K562 (cell line): ENCODE results near the gene CSNK1G1. TPM values are rescaled to one million over a fixed set of nuclear protein-coding genes. Genes with fewer than 3 reads are reported as not detected.
"Not testable (repeated sequence)": the region's sequence is repeated elsewhere in the genome, so short reads cannot be mapped to it uniquely, and the experiment has no call there.

ENCODE experiments used
- ATAC-seq: fragments of 200-7000 bp; cut with Tn5 transposase; 3 replicates; pipeline ENCODE4 v1.9.1; 2020; ENCODE audit warnings: moderate library complexity
- BruUV-seq: library from RNA; stranded (reverse); fragments of 400-500 nt; replicated peaks from 2 replicates; lab custom pipeline; 2021; lab: Mats Ljungman, UMichigan
- CTCF ChIA-PET: fragments of 300-600 bp; formaldehyde crosslinking; extraction: SDS; loops from one replicate; lab custom pipeline; 2021; ENCODE audit warnings: low intra/inter-chr PET ratio; lab: Yijun Ruan, JAX
- POLR2A ChIA-PET: fragments of 300-600, 350-650 bp; sonication (Branson Sonifier 250); formaldehyde crosslinking; extraction: SDS; loops from one replicate; lab custom pipeline; 2021; ENCODE audit warnings: antibody characterized with exemption, inconsistent platforms; lab: Yijun Ruan, JAX
- DNase-seq, 4 experiments: peaks; one replicate each; pipeline versions ENCODE4 v3.0.0 to v3.0.0-alpha.2; 2011 to 2018; ENCODE audit warnings: low spot score in 3 of 4, mixed read lengths in 3 of 4; ENCODE audit errors: extremely low read depth in 1 of 4
- FAIRE-seq: peaks from 2 replicates; lab custom pipeline; 2011; peaks lifted over from hg19 to GRCh38; lab: Jason Lieb, UNC
- H2AFZ ChIP-seq: 2 replicates; pipeline ENCODE4 v1.6.0; 2011; ENCODE audit warnings: low read depth, low read length, control low read depth, inconsistent platforms
- H3K27ac ChIP-seq: fragments of 200-600 bp; 3 replicates; pipeline ENCODE4 v1.8.0; 2011; ENCODE audit warnings: low read depth, mild to moderate bottlenecking, control low read depth, inconsistent platforms, low read length, moderate library complexity, mixed read lengths; ENCODE audit errors: extremely low read depth
- H3K27me3 ChIP-seq, 2 experiments: fragments of 300-600 bp in 1 of 2; 2 replicates in 1 of 2; 3 replicates in 1 of 2; pipeline versions ENCODE4 v1.6.0 to v1.8.0; 2011; ENCODE audit warnings: inconsistent platforms in 2 of 2, low read length in 2 of 2, mild to moderate bottlenecking in 1 of 2, mixed read lengths in 1 of 2, moderate library complexity in 1 of 2; ENCODE audit not compliant: control insufficient read depth in 2 of 2, insufficient read depth in 2 of 2
- H3K36me3 ChIP-seq: fragments of 300-600 bp; 3 replicates; pipeline ENCODE4 v1.8.0; 2011; ENCODE audit warnings: mild to moderate bottlenecking, low read length, inconsistent platforms; ENCODE audit not compliant: control insufficient read depth, insufficient read depth
- H3K4me1 ChIP-seq, 2 experiments: fragments of 200-600 bp in 1 of 2; replicated peaks in 1 of 2; 2 replicates in 1 of 2; 3 replicates in 1 of 2; pipeline versions ENCODE4 v1.5.1 to v1.8.0; 2011; ENCODE audit warnings: inconsistent platforms in 2 of 2, low read length in 2 of 2, mild to moderate bottlenecking in 1 of 2, mixed read lengths in 1 of 2, moderate library complexity in 1 of 2; ENCODE audit not compliant: control insufficient read depth in 2 of 2, insufficient read depth in 2 of 2
- H3K4me2 ChIP-seq: 2 replicates; pipeline ENCODE4 v1.6.1; 2011; ENCODE audit warnings: low read length, control low read depth, inconsistent platforms, mixed read lengths; ENCODE audit not compliant: insufficient read depth
- H3K4me3 ChIP-seq: fragments of 200-600 bp; sonication (generic), shearing (Covaris generic); 2 replicates; pipeline ENCODE4 v1.5.1; 2016; ENCODE audit warnings: control low read depth, inconsistent platforms
- H3K79me2 ChIP-seq: fragments of 200-600 bp; 3 replicates; pipeline ENCODE4 v1.8.0; 2011; ENCODE audit warnings: low read length, inconsistent platforms; ENCODE audit not compliant: control insufficient read depth, insufficient read depth
- H3K9ac ChIP-seq, 2 experiments: 2 replicates each; pipeline versions ENCODE4 v1.6.0 to v1.6.1; 2011; ENCODE audit warnings: low read depth in 2 of 2, low read length in 2 of 2, control low read depth in 1 of 2, inconsistent platforms in 1 of 2, mild to moderate bottlenecking in 1 of 2, mixed read lengths in 1 of 2; ENCODE audit not compliant: insufficient read depth in 1 of 2
- H3K9me1 ChIP-seq: one replicate; pipeline ENCODE4 v1.6.0; 2011; ENCODE audit warnings: inconsistent platforms, mild to moderate bottlenecking, low read length, moderate library complexity; ENCODE audit not compliant: control insufficient read depth, insufficient read depth
- H3K9me3 ChIP-seq: replicated peaks from 2 replicates; pipeline ENCODE4 v1.5.1; 2011; ENCODE audit warnings: low read depth, low read length, inconsistent platforms; ENCODE audit not compliant: control insufficient read depth, insufficient read depth
- H4K20me1 ChIP-seq: replicated peaks from 2 replicates; pipeline ENCODE4 v1.6.1; 2011; ENCODE audit warnings: low read length, inconsistent platforms, mixed read lengths; ENCODE audit not compliant: control insufficient read depth, insufficient read depth
- MAFG ChIP-seq: fragments of 450-650 bp; conservative IDR thresholded peaks from 2 replicates; pipeline ENCODE4 v1.6.1; 2016; ENCODE audit warnings: missing genetic modification characterization, missing compliant biosample characterization
- ZNF316 ChIP-seq: fragments of 450-650 bp; IDR thresholded peaks from 2 replicates; pipeline ENCODE4 v1.6.1; 2016
- WGBS: fragments of 100-300 bp; shearing (Covaris generic); methylation state at CpG from one replicate; pipeline ENCODE4 v1.1.6; 2016; ENCODE audit warnings: low coverage, mixed read lengths; ENCODE audit not compliant: insufficient coverage; ENCODE audit errors: missing lambda C conversion rate; 5-methylcytosine and 5-hydroxymethylcytosine counted together
- in situ Hi-C: fragments of 300-500 bp; cut with MboI; formaldehyde crosslinking; loops from 4 replicates; pipeline ENCODE4 v1.15.0; 2018; ENCODE audit warnings: inconsistent platforms, mixed read lengths
- intact Hi-C: fragments of 100-400 bp; cut with micrococcal nuclease; formaldehyde crosslinking; loops from 2 replicates; pipeline ENCODE4 v1.14.2; 2022
- polyA plus RNA-seq, 8 experiments: library from polyadenylated mRNA; depleted of rRNA in 4 of 8; stranded (reverse) in 5 of 8; unstranded in 3 of 8; fragments of >200 nt; fragmentation: Nextera tagmentation in 2 of 8; fragmentation: Illumina TruSeq in 1 of 8; extraction: Ambion mirVana in 2 of 8; extraction: Trizol in 1 of 8; gene quantifications; 2 replicates each; pipeline versions ENCODE4 v1.2.1 to v1.2.3, GENCODE V29; 2011 to 2014; ENCODE audit warnings: inconsistent platforms in 1 of 8, missing spikeins in 1 of 8
- total RNA-seq, 7 experiments: library from RNA; depleted of rRNA in 6 of 7; stranded (reverse); fragments of >200 nt in 6 of 7; fragmentation: Illumina TruSeq in 2 of 7; extraction: Trizol in 2 of 7; gene quantifications; 2 replicates each; pipeline versions ENCODE4 v1.2.1 to v1.2.3, GENCODE V29; 2011 to 2021; ENCODE audit warnings: low replicate concordance in 1 of 7
- TF ChIP-seq, protein P1 (sequence below): fragments of 450-650 bp; IDR thresholded peaks from 2 replicates; pipeline ENCODE4 v1.6.1; 2016; ENCODE audit warnings: low read depth
- TF ChIP-seq, protein P2 (sequence below): fragments of 250-450 bp; sonication (Bioruptor Pico); IDR thresholded peaks from 2 replicates; pipeline ENCODE4 v1.4.0; 2020; ENCODE audit warnings: mild to moderate bottlenecking, moderate library complexity, borderline replicate concordance

Gene CSNK1G1
- total and polyA plus RNA-seq, 9 of the 15 experiments (the other 6 are each of a cell fraction or from before 2014, with no cell fraction given): 4.5 to 18.5 (median 9.5) TPM

DNA sequence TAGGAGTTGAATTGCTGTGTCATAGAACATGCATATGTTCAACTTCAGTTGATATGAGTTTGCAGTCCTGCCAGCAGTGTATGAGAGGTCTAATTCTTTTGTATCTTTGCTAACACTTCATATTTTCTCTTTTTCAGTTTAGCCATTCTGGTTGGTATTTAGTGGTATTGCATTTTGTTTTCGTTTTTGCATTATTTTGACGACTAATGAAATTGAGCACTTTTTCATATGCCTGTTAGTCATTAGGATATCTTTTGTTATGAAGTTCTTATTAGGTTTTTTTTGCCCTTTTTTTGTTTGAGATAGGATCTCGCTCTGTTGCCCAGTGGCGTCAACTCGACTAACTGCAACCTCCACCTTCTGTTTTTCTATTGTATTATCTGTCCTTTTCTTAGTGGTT lies 40.8 kb upstream of the CSNK1G1 start:
- Histone ChIP-seq H4K20me1 (no peaks in the 10 kb centered on the region), H2AFZ (no peak overlapping the region), H3K9me3 (no peaks in the 10 kb centered on the region), H3K4me2 (no peak overlapping the region), H3K9ac (no peak overlapping the region), H3K4me3 (no peak overlapping the region), H3K36me3 (peaks cover 55% of the 10 kb centered on the region), H3K27me3 (no peaks in the 10 kb centered on the region), H3K79me2 (no peaks in the 10 kb centered on the region), H3K9me1 (no peaks in the 10 kb centered on the region), H3K27ac (no peak overlapping the region), H3K4me1 (no peaks in the 10 kb centered on the region)
- WGBS: 66% methylated on average over 5 of the region's 5 CpGs
- FAIRE-seq: no peak
- BruUV-seq: no TSS peak
- ChIA-PET POLR2A (interaction anchor here (0.6 to 4.0 kb wide), 4 partner anchors 8 to 16 kb away, joined by 3 to 21 read pairs (median 4); partner anchors contain the start of gene TRIP4), CTCF (interaction anchor here (0.6 kb wide), 1 partner anchor 332 kb away, joined by 3 read pairs; no protein-coding TSS in a partner anchor)
- TF ChIP-seq, protein P1, sequence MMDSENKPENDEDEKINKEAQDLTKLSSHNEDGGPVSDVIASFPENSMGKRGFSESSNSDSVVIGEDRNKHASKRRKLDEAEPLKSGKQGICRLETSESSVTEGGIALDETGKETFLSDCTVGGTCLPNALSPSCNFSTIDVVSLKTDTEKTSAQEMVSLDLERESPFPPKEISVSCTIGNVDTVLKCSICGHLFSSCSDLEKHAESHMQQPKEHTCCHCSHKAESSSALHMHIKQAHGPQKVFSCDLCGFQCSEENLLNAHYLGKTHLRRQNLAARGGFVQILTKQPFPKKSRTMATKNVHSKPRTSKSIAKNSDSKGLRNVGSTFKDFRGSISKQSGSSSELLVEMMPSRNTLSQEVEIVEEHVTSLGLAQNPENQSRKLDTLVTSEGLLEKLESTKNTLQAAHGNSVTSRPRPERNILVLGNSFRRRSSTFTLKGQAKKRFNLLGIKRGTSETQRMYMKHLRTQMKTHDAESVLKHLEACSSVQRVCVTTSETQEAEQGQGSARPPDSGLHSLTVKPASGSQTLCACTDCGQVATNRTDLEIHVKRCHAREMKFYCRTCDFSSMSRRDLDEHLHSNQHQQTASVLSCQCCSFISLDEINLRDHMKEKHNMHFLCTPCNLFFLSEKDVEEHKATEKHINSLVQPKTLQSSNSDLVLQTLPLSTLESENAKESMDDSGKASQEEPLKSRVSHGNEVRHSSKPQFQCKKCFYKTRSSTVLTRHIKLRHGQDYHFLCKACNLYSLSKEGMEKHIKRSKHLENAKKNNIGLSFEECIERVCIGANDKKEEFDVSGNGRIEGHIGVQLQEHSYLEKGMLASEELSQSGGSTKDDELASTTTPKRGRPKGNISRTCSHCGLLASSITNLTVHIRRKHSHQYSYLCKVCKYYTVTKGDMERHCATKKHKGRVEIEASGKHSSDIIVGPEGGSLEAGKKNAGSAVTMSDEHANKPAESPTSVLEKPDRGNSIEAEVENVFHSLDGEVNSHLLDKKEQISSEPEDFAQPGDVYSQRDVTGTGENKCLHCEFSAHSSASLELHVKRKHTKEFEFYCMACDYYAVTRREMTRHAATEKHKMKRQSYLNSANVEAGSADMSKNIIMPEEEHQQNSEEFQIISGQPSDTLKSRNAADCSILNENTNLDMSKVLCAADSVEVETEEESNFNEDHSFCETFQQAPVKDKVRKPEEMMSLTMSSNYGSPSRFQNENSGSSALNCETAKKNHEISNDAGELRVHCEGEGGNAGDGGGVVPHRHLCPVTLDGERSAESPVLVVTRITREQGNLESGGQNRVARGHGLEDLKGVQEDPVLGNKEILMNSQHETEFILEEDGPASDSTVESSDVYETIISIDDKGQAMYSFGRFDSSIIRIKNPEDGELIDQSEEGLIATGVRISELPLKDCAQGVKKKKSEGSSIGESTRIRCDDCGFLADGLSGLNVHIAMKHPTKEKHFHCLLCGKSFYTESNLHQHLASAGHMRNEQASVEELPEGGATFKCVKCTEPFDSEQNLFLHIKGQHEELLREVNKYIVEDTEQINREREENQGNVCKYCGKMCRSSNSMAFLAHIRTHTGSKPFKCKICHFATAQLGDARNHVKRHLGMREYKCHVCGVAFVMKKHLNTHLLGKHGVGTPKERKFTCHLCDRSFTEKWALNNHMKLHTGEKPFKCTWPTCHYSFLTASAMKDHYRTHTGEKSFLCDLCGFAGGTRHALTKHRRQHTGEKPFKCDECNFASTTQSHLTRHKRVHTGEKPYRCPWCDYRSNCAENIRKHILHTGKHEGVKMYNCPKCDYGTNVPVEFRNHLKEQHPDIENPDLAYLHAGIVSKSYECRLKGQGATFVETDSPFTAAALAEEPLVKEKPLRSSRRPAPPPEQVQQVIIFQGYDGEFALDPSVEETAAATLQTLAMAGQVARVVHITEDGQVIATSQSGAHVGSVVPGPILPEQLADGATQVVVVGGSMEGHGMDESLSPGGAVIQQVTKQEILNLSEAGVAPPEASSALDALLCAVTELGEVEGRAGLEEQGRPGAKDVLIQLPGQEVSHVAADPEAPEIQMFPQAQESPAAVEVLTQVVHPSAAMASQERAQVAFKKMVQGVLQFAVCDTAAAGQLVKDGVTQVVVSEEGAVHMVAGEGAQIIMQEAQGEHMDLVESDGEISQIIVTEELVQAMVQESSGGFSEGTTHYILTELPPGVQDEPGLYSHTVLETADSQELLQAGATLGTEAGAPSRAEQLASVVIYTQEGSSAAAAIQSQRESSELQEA: peak; percentile 48; the same call in 1 of the 2 replicates
- peak; percentile 74 for TF ChIP-seq ZNF316
- TF ChIP-seq MAFG (tag): 0 out of 2 replicates have a peak, but pooled peaks have one; percentile 31
- TF ChIP-seq, protein P2, sequence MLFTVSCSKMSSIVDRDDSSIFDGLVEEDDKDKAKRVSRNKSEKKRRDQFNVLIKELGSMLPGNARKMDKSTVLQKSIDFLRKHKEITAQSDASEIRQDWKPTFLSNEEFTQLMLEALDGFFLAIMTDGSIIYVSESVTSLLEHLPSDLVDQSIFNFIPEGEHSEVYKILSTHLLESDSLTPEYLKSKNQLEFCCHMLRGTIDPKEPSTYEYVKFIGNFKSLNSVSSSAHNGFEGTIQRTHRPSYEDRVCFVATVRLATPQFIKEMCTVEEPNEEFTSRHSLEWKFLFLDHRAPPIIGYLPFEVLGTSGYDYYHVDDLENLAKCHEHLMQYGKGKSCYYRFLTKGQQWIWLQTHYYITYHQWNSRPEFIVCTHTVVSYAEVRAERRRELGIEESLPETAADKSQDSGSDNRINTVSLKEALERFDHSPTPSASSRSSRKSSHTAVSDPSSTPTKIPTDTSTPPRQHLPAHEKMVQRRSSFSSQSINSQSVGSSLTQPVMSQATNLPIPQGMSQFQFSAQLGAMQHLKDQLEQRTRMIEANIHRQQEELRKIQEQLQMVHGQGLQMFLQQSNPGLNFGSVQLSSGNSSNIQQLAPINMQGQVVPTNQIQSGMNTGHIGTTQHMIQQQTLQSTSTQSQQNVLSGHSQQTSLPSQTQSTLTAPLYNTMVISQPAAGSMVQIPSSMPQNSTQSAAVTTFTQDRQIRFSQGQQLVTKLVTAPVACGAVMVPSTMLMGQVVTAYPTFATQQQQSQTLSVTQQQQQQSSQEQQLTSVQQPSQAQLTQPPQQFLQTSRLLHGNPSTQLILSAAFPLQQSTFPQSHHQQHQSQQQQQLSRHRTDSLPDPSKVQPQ (CRISPR knock-in tag): no peak
- ATAC-seq: no peak
- intact Hi-C loops (no loop called here), in situ Hi-C loops (no loop called here)
- no peak for DNase-seq

DNA sequence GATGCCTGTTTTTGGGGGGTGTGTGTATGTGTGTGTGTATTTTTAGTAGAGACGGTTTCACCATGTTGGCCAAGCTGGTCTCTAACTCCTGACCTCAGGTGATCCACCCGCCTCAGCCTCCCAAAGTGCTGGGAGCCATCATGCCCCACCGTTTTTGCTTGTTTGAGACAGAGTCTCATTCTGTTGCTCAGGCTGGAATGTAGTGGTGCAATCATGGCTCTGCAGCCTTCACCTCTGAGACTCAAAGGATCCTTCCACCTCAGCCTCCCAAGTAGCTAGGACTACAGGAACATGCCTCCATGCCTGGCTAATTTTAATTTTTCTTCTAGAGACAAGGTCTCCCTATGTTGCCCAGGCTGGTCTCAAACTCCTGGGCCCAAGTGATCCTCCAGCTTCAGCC lies 36.5 kb upstream of the CSNK1G1 start:
- H3K9me1 ChIP-seq, H3K9me3 ChIP-seq, BruUV-seq, H3K9ac ChIP-seq, DNase-seq, H3K4me1 ChIP-seq, CTCF ChIA-PET, H3K27me3 ChIP-seq, POLR2A ChIA-PET, in situ Hi-C loops, H3K4me3 ChIP-seq, intact Hi-C loops, FAIRE-seq, H2AFZ ChIP-seq, H4K20me1 ChIP-seq, ATAC-seq, H3K4me2 ChIP-seq, H3K27ac ChIP-seq: not testable (repeated sequence)
- H3K36me3 ChIP-seq: peaks cover 35% of the 10 kb centered on the region
- H3K79me2 ChIP-seq: peaks cover 18% of the 10 kb centered on the region
- 67% methylated on average over 3 of the region's 3 CpGs for WGBS
